Fibroblast of skin of left biceps (primary cell): ENCODE results near the gene CSHL1.
"Not testable (repeated sequence)": the region's sequence is repeated elsewhere in the genome, so short reads cannot be mapped to it uniquely, and the experiment has no call there.

ENCODE experiments used
- DNase-seq, 2 experiments: peaks; one replicate each; pipeline ENCODE4 v3.0.0-alpha.2; 2013; ENCODE audit warnings: low read depth in 2 of 2

Gene CSHL1

DNA sequence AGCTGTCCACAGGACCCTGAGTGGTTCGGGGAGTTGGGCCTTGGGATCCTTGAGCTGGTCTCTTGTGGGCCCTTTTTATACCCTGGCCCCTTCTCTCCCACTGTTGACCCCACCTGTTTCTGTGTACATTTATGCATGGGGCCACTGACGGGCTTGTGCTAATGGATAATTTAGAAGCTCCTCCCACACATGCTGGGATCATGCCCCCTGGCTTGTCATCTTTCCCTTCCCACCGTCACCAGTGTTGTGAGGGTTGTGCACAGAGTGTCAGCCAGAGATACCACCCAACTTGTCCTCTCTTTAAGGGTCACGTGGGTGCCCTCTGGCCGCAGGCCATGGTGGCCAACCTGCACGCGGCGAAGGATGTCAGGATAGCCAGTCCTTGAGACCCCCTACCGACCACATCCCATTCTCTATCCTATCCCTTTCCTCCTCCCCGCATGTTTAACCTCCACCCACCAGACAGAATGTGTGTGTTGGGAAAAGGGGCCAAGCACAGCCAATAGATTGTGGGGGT, 7.8 kb upstream of the CSHL1 start, which contains the start of gene GH1:
GH1 (minus strand) TSS at position 51 of the 517 bp plus-strand sequence. CDS start 63 bp downstream, outside the sequence.
- not testable (repeated sequence) for DNase-seq

DNA sequence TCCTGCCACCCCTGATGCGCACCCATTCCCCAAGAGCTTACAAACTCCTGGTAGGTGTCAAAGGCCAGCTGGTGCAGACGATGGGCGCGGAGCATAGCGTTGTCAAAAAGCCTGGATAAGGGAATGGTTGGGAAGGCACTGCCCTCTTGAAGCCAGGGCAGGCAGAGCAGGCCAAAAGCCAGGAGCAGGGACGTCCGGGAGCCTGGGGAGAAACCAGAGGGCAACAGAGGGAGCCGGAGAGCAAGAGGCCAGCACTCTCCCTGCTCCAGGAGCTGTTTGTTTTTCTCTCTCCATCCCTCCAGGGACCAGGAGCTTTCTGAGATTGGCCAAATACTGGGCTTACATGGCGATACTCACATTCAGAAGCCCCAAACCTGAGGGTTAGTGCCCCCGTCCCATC, 7.2 kb upstream of the CSHL1 start:
- DNase-seq = no peak

DNA sequence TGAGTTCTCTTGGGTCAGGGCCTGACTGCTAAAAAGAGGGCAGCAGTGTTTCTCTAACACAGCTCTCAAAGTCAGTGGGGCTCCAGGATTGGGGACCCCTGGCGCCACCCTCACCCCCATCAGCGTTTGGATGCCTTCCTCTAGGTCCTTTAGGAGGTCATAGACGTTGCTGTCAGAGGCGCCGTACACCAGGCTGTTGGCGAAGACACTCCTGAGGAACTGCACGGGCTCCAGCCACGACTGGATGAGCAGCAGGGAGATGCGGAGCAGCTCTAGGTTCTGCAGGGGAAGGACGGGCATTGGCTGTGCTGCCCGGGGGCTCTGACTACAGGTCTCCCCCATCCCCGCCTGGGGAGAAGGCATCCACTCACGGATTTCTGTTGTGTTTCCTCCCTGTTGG, 6.6 kb upstream of the CSHL1 start:
- no peak for DNase-seq

DNA sequence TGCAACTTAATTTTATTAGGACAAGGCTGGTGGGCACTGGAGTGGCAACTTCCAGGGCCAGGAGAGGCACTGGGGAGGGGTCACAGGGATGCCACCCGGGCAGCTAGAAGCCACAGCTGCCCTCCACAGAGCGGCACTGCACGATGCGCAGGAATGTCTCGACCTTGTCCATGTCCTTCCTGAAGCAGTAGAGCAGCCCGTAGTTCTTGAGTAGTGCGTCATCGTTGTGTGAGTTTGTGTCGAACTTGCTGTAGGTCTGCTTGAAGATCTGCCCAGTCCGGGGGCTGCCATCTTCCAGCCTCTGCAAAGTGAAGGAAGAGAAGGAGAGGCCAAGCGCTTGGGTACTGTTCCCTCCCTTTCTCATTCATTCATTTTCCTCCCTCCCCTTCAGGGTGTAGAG, 6.1 kb upstream of the CSHL1 start:
- not testable (repeated sequence) for DNase-seq

DNA sequence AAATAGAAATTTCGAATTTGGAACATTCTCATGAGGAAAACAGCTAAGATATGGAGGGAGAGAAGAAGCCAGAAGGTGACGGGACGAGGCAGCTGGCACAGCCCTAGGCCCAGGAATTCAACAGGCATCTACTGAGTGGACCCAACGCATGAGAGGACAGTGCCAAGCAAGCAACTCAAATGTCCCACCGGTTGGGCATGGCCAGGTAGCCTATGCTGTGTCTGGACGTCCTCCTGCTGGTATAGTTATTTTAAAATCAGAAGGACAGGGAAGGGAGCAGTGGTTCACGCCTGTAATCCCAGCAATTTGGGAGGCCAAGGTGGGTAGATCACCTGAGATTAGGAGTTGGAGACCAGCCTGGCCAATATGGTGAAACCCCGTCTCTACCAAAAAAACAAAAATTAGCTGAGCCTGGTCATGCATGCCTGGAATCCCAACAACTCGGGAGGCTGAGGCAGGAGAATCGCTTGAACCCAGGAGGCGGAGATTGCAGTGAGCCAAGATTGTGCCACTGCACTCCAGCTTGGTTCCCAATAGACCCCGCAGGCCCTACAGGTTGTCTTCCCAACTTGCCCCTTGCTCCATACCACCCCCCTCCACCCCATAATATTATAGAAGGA, 5.6 kb upstream of the CSHL1 start:
- no peak for DNase-seq

DNA sequence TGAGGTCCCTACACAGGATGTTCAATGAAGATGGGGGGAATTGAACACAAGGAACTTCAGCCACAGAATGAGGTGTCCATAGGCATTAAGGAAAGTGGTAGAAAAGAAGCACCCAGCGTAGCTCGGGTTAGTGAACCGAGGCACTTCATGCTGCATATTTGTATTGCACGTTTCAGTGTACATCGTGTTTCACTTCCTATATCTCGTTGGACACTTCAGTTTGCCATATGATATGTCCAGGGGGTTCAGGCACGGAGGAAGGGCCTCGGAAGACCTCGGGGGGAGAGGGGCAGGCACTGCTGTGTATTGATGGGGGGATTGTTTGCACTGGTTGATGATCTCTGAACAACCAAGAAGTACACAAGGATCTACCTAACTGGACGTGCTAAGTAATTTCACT, 4.7 kb upstream of the CSHL1 start:
- not testable (repeated sequence) for DNase-seq

DNA sequence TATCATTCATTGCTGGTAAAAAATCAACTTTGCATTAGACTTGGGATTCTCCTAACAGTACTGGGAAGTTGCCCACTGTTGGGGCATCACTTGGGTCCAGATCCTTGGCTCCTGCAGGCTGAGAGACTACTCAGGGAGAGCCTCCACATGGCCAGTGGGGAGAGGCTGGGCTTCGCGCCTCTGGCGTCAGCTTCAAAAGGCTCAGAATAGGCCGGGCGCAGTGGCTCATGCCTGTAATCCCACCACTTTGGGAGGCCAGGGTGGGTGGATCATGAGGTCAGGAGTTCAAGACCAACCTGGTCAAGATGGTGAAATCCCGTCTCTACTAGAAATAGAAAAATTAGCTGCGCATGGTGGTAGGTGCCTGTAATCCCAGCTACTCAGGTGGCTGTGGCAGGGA, 3.4 kb upstream of the CSHL1 start:
- DNase-seq = no peak

DNA sequence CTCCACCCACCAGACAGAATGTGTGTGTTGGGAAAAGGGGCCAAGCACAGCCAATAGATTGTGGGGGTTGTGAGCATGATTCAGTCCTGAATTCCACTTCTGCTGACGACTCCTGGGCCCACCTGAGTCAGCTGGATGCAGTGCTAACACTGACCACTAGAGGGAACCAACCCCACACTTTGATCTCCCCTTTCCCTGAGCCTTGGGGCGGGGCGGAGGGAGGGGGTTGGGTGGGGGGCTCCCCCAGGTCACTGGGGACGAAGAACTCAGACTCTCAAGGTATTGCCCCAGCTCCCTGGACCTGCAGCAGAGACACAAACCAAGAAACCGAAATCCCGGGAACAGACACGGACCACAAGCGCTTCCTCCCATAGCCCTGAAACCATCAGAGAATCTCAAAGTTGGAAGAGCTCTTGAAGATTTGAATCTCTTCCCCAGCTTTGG, 621 bp upstream of the CSHL1 start:
- DNase-seq = no peak

DNA sequence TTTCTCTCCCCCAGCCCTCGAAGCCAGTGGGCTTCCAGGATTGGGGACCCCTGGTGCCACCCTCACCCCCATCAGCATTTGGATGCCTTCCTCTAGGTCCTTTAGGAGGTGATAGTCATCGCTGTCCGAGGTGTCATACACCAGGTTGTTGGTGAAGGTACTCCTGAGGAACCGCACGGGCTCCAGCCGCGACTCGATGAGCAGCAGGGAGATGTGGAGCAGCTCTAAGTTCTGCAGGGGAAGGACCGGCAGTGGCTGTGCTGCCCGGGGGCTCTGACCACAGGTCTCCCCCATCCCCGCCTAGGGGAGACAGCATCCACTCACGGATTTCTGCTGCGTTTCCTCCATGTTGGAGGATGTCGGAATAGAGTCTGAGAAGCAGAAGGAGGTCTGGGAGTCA, 962 bp downstream of the CSHL1 start:
- no peak for DNase-seq

DNA sequence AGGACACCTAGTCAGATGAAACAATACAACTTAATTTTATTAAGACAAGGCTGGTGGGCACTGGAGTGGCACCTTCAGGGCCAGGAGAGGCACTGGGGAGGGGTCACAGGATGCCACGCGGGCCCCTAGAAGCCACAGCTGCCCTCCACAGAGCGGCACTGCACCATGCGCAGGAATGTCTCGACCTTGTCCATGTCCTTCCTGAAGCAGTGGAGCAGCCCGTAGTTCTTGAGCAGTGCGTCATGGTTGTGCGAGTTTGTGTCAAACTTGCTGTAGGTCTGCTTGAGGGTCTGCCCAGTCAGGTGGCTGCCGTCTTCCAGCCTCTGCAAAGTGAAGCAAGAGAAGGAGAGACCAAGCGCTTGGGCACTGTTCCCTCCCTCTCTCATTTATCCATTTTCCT, 1.5 kb downstream of the CSHL1 start:
- DNase-seq = not testable (repeated sequence)

DNA sequence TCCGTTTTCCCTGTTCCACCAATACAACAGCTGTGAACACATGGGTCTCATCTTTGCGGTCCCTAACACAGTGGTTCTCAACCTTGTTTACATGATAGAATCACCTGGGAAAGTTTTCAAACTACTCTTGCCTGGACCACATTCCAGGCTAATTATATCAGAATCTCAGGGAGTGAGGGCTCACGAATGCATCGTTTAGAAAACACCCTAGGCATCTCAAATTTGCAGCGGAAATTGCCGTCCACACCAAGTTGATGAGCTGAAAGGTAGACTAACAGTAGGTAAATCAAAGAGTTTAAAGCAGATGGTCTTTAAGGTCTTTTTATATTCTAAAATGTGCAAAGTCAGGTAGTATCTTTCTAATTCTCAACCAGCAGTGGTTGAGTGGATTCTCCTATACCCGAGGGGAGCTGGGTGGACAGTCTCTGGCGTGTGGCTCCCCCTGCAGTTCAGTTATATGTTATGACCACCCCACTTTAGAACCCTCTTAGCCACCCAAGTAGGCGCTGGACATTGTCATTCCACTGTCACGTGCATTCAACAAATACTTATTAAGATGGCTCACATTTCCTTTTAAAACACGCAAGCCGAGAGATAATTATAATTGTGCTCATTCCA, 3.8 kb downstream of the CSHL1 start:
- not testable (repeated sequence) for DNase-seq

DNA sequence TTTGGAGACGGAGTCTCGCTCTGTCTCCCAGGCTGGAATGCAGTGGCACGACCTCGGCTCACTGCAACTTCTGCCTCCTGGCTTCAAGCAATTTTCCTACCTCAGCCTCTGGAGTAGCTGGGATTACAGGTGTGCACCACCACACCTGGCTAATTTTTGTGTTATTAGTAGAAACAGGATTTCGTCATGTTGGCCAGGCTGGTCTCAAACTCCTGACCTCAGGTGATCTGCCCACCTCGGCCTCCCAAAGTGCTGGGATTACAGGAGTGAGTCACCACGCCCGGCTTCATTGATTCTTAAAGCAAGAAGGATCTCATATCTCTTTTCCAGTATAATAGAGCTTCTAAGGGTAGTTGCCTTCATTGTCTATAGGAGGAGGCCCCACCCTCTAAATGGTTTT, 6.3 kb downstream of the CSHL1 start:
- DNase-seq = not testable (repeated sequence)

DNA sequence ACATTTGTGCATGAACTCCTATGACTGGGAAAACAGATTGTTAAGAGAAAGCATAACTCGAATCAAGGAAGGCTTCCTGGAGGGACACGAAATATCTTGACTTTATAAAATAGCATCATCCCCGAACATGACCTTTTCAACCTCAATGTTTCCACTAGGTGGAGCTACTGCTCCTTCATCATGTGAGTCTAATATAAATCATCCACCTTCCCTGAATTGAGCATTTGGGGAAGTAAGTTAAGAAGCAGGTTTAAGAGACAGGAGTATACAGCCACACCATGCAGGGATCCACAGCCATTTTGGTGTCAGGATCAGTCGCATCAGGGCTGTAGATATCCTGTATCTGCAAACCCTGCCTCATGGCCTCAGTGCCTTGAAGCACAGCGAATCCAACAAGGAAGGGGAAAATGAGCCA, 7.3 kb downstream of the CSHL1 start:
- DNase-seq = not testable (repeated sequence)

DNA sequence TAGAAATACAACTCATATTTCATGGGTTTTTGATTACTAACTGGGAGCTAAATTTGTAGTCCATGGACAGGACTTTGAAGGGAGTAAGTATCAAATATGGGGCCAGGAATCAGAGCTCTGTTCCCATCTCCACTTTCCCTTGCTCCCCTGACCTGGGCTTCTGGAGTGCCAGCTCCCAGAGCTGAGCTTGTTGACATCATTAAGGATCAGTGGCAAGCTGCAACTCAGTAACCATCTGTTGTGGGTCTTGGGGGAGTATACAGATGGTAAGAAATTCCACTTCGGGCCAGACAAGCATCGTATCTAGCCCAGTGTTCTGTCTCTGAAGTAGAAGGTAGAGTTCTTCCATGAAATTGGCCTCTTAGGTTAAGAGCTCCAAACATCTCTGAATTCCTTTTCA, 9.1 kb downstream of the CSHL1 start:
- not testable (repeated sequence) for DNase-seq

DNA sequence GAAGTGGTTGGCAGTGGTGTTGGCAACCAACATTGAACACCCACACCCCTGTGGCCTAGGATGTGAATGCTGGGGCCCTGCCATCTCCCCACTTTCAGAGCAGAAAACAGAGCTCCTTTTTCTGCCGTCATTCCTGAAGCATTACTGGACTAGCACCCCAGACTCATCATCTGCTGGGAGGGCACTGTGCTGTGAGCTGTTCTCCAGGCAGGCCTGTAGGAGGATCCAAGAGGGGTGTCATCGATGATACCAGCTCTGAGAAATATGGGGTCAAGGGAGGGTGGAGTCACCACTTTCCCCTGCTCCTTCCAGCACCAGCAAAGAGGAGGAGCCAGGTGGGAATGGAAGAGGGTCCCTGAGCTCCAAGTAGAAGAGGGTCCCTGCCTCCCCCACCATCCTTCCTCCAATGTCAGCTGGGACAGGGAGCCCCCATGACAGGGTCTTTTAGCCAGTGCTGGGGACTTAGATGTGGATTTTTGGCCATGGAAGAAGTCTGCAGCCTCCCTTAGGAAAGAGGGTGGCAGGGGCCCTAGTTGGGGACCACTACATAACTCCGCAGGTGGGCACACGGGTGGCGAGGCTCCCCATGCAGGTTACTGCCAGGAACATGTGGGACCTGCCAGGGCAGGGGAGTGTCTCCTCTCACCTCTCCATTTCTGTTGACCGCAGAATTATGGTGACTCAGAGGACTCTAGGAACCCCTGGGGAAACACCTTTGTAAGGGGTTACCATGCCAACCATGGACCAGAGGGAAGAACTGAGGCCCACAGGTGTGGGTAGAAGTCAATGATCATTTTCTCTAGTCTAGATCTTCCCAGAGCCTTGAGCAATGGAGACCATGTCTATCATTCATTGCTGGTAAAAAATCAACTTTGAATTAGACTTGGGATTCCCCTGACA, 11.9 kb downstream of the CSHL1 start:
- not testable (repeated sequence) for DNase-seq

DNA sequence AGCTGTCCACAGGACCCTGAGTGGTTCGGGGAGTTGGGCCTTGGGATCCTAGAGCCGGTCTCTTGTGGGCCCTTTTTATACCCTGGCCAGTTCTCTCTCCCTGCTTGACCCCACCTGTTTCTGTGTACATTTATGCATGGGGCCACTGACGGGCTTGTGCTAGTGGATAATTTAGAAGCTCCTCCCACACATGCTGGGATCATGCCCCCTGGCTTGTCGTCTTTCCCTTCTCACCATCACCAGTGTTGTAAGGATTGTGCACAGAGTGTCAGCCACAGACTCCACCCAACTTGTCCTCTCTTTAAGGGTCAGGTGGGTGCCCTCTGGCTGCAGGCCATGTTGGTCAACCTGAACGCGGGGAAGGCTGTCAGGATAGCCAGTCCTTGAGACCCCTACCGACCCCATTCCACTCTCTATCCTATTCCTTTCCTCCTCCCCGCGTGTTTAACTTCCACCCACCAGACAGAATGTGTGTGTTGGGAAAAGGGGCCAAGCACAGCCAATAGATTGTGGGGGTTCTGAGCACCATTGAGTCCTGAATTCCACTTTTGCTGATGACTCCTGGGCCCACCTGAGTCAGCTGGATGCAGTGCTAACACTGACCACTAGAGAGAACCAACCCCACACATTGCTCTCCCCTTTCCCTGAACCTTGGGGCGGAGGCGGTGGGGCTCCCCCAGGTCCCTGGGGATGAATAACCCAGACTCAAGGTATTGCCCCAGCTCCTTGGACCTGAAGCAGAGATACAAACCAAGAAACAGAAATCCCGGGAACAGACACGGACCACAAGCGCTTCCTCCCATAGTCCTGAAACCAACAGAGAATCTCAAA, 14.3 kb downstream of the CSHL1 start, which contains the start of gene CSH1:
CSH1 (minus strand) TSS at position 51 of the 831 bp plus-strand sequence. CDS start 63 bp downstream, outside the sequence.
- not testable (repeated sequence) for DNase-seq

DNA sequence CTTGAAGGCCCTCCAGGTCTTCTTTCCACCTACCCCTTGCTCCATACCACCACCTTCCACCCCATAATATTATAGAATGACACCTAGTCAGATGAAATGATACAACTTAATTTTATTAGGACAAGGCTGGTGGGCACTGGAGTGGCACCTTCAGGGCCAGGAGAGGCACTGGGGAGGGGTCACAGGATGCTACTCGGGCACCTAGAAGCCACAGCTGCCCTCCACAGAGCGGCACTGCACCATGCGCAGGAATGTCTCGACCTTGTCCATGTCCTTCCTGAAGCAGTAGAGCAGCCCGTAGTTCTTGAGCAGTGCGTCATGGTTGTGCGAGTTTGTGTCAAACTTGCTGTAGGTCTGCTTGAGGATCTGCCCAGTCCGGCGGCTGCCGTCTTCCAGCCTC, 16.2 kb downstream of the CSHL1 start:
- not testable (repeated sequence) for DNase-seq

DNA sequence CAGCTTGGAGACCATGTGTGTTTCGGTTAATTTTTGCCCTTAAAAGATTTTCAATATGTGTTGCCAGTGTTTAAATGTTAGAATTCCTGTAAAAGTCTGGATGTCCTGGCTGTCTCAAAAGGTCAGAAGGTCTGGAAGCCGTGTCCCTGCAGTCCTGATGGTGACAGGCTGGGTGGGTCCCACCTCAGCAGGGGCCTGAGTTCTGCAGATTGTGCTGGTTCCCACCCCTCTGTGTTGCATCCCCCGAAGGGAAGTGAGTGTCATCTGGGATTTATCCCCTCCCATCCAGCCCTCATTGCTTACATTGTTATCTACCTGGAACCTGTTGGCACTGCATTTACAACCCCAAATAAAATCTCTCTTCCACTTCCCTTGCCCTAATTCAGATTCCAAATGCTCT, 17.0 kb downstream of the CSHL1 start:
- DNase-seq = not testable (repeated sequence)

DNA sequence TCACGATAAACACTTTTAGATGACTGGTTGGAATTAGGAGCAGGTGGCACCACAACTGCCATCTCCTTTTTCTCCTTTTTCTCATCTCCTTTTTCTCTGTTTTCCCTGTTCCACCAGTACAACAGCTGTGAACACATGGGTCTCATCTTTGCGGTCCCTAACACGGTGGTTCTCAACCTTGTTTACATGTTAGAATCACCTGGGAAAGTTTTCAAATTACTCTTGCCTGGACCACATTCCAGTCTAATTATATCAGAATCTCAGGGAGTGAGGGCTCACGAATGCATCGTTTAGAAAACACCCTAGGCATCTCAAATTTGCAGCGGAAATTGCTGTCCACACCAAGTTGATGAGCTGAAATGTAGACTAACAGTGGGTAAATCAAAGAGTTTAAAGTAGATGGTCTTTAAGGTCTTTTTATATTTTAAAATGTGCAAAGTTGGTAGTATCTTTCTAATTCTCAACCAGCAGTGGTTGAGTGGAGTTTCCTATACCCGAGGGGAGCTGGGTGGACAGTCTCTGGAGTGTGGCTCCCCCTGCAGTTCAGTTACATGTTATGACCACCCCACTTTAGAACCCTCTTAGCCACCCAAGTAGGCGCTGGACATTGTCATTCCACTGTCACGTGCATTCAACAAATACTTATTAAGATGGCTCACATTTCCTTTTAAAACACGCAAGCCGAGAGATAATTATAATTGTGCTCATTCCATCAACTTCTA, 18.6 kb downstream of the CSHL1 start:
- not testable (repeated sequence) for DNase-seq

DNA sequence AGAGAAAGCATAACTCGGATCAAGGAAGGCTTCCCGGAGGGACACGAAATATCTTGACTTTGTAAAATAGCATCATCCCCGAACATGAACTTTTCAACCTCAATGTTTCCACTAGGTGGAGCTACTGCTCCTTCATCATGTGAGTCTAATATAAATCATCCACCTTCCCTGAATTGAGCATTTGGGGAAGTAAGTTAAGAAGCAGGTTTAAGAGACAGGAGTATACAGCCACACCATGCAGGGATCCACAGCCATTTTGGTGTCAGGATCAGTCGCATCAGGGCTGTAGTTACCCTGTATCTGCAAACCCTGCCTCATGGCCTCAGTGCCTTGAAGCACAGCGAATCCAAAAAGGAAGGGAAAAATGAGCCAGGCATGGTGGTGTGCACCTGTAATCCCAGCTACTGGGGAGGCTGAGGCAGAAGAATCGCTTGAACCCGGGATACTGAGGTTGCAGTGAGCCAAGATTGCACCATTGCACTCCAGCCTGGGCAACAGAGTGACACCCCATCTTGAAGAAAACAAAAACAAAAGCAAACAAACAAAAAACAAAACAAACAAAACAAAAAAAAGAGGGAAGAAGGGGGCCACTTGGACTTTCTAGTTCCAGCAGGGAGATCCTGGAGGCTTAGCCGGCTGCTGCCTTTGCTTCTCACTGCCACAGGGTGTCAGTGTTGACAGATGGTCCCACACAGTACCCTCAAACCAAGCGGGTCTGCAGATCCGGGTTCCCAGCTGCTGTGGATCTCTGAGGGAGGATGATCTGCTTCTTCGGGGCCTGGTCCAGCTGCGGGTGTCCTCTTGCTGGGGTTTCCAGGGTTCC, 21.8 kb downstream of the CSHL1 start:
- not testable (repeated sequence) for DNase-seq
